HL-60 (cell line): ENCODE results near the gene KCTD13.

ENCODE experiments used
- CTCF ChIP-seq: IDR thresholded peaks from one replicate; pipeline ENCODE4 v1.5.1; 2011; ENCODE audit warnings: low read length, control low read depth, inconsistent platforms; ENCODE audit not compliant: insufficient read depth
- GABPA ChIP-seq: IDR thresholded peaks from 2 replicates; pipeline ENCODE4 v1.6.1; 2012; ENCODE audit warnings: low read depth
- POLR2AphosphoS5 ChIP-seq: IDR thresholded peaks from 2 replicates; pipeline ENCODE4 v1.6.1; 2012; ENCODE audit warnings: low read depth
- REST ChIP-seq: IDR thresholded peaks from 2 replicates; pipeline ENCODE4 v1.6.1; 2012; ENCODE audit warnings: low read depth; ENCODE audit not compliant: insufficient replicate concordance

- TF ChIP-seq CTCF = no peak
- TF ChIP-seq GABPA = no peak
- no peak for TF ChIP-seq REST
- no peak for TF ChIP-seq POLR2AphosphoS5
These were observed 13.9 kb downstream of the KCTD13 start for GRCh38 chr16:29912087-29912486.
